MCF 10A (cell line): ENCODE results near the gene ARSI. TPM values are rescaled to one million over a fixed set of nuclear protein-coding genes. Genes with fewer than 3 reads are reported as not detected.

Experiments used
- BruUV-seq: library from RNA; stranded (reverse); fragments of 400-500 nt; replicated peaks from 2 replicates; lab custom pipeline; 2021; lab: Mats Ljungman, UMichigan
- CTCF ChIA-PET: fragments of 300-600 bp; sonication (Branson Sonifier 250); formaldehyde crosslinking; extraction: SDS; loops from one replicate; lab custom pipeline; 2021; ENCODE audit warnings: antibody characterized with exemption, inconsistent platforms; lab: Yijun Ruan, JAX
- POLR2A ChIA-PET: fragments of 300-600, 350-650 bp; sonication (Branson Sonifier 250); formaldehyde crosslinking; extraction: SDS; loops from one replicate; lab custom pipeline; 2020; ENCODE audit warnings: antibody characterized with exemption, inconsistent platforms; lab: Yijun Ruan, JAX
- DNase-seq: peaks from one replicate; pipeline ENCODE4 v3.0.0-alpha.2; 2018; ENCODE audit not compliant: unreplicated experiment
- H3K27ac Mint-ChIP-seq: one replicate; pipeline ENCODE4 v1.8.0; 2022; ENCODE audit warnings: mild to moderate bottlenecking, low read depth, mixed read lengths; ENCODE audit not compliant: unreplicated experiment
- H3K27me3 Mint-ChIP-seq: one replicate; pipeline ENCODE4 v1.8.0; 2022; ENCODE audit warnings: mixed read lengths; ENCODE audit not compliant: insufficient read depth, unreplicated experiment
- H3K36me3 Mint-ChIP-seq: one replicate; pipeline ENCODE4 v1.8.0; 2022; ENCODE audit warnings: mild to moderate bottlenecking, moderate library complexity, mixed read lengths; ENCODE audit not compliant: insufficient read depth, unreplicated experiment
- H3K4me1 Mint-ChIP-seq: one replicate; pipeline ENCODE4 v1.8.0; 2022; ENCODE audit warnings: mixed read lengths; ENCODE audit not compliant: insufficient read depth, unreplicated experiment
- H3K4me3 Mint-ChIP-seq: one replicate; pipeline ENCODE4 v1.8.0; 2022; ENCODE audit warnings: mild to moderate bottlenecking, moderate library complexity, mixed read lengths; ENCODE audit not compliant: unreplicated experiment
- H3K9me3 Mint-ChIP-seq: one replicate; pipeline ENCODE4 v1.8.0; 2022; ENCODE audit warnings: mixed read lengths; ENCODE audit not compliant: unreplicated experiment
- CTCF ChIP-seq: fragments of 200-600 bp; IDR thresholded peaks from one replicate; pipeline ENCODE4 v1.8.0; 2022; ENCODE audit warnings: antibody characterized with exemption, mild to moderate bottlenecking; ENCODE audit not compliant: unreplicated experiment
- intact Hi-C: fragments of 100-400 bp; cut with micrococcal nuclease; formaldehyde crosslinking; loops from 2 replicates; pipeline ENCODE4 v1.14.1; 2022
- total RNA-seq: library from RNA; stranded (reverse); gene quantifications from 2 replicates; pipeline ENCODE4 v1.2.3, GENCODE V29; 2022

ARSI gene
- total RNA-seq, 1 experiment from 2014 or later = 0.19 TPM

GRCh38 chr5:150301170-150301505 is 1.6 kb downstream of the ARSI start:
- Mint-ChIP-seq H3K4me3 (no peak overlapping the region), H3K36me3 (no peaks in the 10 kb centered on the region), H3K4me1 (peaks cover 41% of the 10 kb centered on the region), H3K27ac (no peak overlapping the region), H3K9me3 (no peaks in the 10 kb centered on the region), H3K27me3 (no peaks in the 10 kb centered on the region)
- CTCF ChIA-PET = interaction anchor here (0.7 to 7.8 kb wide), 3 partner anchors 19 to 52 kb away, joined by 3 to 63 read pairs (median 24); no protein-coding TSS in a partner anchor
- DNase-seq = peak; percentile 56
- BruUV-seq = no TSS peak
- no peak for TF ChIP-seq CTCF
- intact Hi-C loops = no loop called here
- POLR2A ChIA-PET = interaction anchor here (3.1 to 3.3 kb wide), 2 partner anchors 16 to 19 kb away, joined by 37 to 61 read pairs; no protein-coding TSS in a partner anchor

- POLR2A ChIA-PET = interaction anchor here (0.7 to 3.3 kb wide), 6 partner anchors 11 to 342 kb away, joined by 3 to 61 read pairs (median 4); no protein-coding TSS in a partner anchor
- Mint-ChIP-seq H3K4me3 (no peak overlapping the region), H3K4me1 (peaks cover 44% of the 10 kb centered on the region), H3K27me3 (no peaks in the 10 kb centered on the region), H3K27ac (no peak overlapping the region), H3K9me3 (no peaks in the 10 kb centered on the region), H3K36me3 (no peaks in the 10 kb centered on the region)
- TF ChIP-seq CTCF = no peak
- CTCF ChIA-PET = interaction anchor here (0.6 to 7.8 kb wide), 7 partner anchors 17 to 1148 kb away, joined by 3 to 63 read pairs (median 4); no protein-coding TSS in a partner anchor
- no TSS peak for BruUV-seq
- DNase-seq = no peak
- intact Hi-C loops = no loop called here
Observed at GRCh38 chr5:150300496-150301169, 2.1 kb downstream of the ARSI start.

- Mint-ChIP-seq H3K4me3 (no peak overlapping the region), H3K36me3 (no peaks in the 10 kb centered on the region), H3K9me3 (no peaks in the 10 kb centered on the region), H3K27ac (peak overlapping the region; percentile 36), H3K27me3 (no peaks in the 10 kb centered on the region), H3K4me1 (peaks cover 48% of the 10 kb centered on the region)
- POLR2A ChIA-PET = interaction anchor here (0.6 to 3.3 kb wide), 13 partner anchors 9 to 343 kb away, joined by 3 to 61 read pairs (median 4); no protein-coding TSS in a partner anchor
- TSS peak; percentile 100 for BruUV-seq
- CTCF ChIA-PET = interaction anchor here (0.6 to 7.8 kb wide), 9 partner anchors 11 to 1949 kb away, joined by 3 to 63 read pairs (median 4); no protein-coding TSS in a partner anchor
- no peak for DNase-seq
- no peak for TF ChIP-seq CTCF
- intact Hi-C loops = loop anchor here (1.0 to 2.0 kb wide), 2 partner anchors 17 to 21 kb away; no protein-coding TSS in a partner anchor
Observed at GRCh38 chr5:150299571-150300327, 3.0 kb downstream of the ARSI start.
